IPS-NIHi11 (cell line): ENCODE results near the gene RNF181.
A peak's percentile ranks its signal among the peaks of the same experiment; 100 is the strongest.
"Not testable (repeated sequence)": the region's sequence is repeated elsewhere in the genome, so short reads cannot be mapped to it uniquely, and the experiment has no call there.

Experiments used
- DNase-seq: peaks from one replicate; pipeline ENCODE4 v3.0.0; 2012; ENCODE audit warnings: mixed read lengths, low spot score

Gene RNF181, protein sequence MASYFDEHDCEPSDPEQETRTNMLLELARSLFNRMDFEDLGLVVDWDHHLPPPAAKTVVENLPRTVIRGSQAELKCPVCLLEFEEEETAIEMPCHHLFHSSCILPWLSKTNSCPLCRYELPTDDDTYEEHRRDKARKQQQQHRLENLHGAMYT

DNA sequence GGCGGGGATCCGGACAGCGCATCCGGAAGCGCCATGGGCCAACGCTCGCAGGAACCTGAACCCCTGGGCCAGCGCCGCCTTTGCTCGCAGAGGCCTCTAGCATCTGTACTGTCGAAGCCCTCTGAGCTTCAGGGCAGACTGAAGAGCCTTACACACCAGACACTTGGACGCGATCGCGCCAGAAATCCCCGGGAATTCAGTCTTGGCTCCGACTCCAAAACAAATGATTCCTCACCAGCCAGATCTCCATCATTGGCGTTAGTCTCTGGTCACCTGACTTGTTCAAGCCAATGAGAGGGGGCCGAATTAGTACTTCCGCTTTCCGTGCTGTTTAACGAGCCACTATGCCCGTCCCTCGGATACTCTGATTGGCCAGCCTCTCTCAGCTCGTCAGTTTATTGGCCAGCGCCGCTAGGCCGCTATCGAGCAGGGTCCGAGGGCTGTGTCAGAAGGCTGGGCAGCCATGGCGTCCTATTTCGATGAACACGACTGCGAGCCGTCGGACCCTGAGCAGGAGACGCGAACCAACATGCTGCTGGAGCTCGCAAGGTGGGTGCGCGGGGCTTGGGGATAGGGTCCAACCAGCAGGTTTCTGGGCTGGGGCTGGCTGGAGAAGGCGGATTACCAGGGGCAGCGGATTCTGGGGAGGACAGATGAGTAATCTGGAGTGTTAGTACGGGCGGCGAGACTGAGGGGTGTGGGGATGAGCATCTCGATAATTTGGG, at the start of gene RNF181:
Gene RNF181, plus strand, starts transcription at position 445 of the 725 bp plus-strand sequence. Its CDS starts 19 bp downstream, at position 464.
- DNase-seq: peak; percentile 97

DNA sequence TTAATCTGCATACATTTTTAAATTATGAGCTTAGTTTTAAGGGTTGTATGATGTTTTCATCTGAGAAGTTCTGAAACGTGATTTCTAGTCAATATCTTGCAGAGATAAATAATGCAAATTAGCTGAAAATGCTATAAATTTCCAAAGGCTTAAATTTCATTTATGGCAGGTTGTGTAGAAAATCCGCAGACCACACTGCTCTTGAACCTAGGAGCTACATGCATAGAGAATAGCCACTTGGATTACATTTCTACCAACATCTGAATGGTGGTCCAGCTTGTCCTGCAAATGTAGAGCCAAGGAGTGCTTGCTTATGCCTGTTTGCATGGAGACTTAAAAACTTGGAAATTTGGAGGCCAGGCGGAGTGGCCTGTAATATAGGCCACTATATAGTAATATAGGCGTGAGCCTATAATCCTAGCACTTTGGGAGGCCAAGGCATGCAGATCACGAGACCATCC, 49.7 kb upstream of the RNF181 start:
- no peak for DNase-seq

DNA sequence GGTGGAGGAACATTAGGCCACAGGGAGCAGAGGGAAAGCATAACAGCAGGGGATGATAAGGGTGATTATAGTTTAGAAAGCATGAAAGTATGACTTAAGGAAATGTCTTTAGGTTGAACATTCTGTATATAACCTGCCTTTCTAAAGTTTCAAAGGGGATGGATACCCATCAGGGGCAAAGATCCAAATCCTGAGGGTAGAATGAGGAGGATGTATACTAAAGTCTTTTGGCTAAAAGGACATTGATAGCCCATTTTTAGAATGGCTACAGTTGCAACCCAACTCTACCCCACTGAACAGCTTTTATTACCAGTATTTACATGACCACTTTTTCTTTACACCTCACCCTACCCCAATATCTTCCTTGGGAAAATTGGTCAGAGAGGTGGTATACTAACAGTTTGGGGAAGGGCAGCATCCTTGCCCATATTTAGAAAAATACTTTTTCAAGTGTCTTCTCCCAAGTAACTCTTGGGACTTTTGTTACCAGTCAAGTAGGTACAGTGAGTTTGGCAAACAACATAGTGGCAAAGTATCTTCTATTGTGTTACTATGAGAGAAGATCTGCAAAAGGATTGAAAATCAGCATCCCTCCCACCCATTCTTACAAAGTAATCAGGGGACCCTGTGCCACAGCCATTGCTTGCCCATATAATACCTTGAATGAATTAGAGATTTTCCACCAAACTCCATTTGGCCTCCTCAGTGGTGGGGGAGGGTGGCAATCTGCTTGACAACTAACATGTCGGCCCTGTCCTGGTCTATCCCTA, 48.3 kb upstream of the RNF181 start:
- no peak for DNase-seq

DNA sequence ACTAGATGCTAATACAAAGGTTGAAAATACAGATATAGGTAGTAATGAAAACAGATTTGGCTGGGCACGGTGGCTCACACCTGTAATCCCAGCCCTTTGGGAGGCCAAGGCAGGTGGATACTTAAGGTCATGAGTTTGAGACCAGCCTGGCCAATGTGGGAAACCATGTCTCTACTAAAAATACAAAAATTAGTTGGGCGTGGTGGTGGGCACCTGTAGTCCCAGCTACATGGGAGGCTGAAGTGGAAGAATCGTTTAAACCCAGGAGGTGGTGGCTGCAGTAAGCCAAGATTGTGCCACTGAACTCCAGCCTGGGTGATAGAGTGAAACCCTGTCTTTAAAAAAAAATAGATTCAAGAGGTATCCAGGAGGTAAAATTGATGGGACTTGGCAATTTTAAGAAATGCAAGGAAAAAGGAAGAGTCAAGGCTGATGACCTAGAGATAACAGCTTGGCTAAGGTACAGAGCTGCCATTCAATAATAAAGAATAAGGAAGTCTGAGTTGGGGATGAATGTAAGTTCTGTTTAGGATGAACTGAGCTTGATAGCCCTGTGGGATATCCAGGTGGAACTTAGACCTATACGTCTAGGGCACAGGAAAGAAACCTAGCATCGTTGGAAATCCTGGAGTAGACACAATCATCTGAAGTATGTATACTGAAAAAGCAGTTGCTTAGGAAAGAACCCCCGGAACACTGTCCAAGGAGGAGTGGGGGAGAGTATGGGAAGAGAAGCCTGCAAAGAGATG, 47.5 kb upstream of the RNF181 start:
- DNase-seq: no peak

DNA sequence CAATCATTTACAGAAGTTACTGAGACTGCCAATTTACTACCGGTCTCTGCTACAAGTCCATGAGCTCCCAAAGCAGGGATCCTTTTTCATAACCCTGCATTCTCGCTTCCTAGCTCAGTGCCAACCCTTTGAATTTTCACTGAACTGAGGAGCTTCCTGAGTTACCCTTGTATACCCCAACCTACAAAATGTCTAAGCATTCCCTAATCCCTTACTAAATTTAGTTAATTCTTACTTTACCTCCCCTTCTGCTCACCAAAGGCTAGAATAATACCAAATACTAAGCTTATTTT, 47.0 kb upstream of the RNF181 start:
- no peak for DNase-seq

DNA sequence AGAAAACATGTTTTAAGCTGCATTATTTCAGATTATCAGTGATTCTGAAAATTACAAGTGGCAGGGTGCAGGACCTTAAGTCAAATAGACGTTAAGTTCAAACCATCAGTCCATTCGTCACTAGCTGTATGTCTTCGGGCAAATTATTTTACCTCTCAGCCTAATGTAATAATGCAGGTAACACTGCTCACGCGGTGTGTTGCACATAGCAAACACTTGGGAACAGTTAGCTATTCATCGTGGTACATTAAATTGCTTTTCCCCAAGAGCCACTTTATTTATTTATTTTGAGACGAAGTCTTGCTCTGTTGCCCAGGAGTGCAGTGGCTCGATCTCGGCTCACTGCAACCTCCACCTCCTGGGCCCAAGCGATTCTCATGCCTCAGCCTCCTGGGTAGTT, 46.5 kb upstream of the RNF181 start:
- DNase-seq: no peak

DNA sequence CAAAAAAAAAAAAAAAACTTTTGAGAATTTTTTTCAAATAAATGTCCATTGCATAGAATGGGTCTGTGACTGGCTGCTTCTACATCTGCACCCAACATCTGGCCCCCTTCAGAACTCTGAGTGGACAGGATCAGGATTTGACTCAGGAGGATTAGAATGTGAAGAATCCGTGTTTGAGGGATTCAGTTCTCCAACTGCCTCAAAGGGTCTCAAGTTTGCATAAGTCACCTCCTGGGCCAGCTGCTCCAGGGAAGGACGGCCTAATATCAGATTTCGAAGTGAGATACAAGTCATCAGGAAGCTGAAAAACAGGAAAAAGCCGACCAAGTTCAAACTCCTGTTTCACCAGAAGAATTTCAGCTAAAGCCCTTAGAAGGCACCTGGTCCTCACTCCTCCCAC, 45.7 kb upstream of the RNF181 start:
- DNase-seq: no peak

DNA sequence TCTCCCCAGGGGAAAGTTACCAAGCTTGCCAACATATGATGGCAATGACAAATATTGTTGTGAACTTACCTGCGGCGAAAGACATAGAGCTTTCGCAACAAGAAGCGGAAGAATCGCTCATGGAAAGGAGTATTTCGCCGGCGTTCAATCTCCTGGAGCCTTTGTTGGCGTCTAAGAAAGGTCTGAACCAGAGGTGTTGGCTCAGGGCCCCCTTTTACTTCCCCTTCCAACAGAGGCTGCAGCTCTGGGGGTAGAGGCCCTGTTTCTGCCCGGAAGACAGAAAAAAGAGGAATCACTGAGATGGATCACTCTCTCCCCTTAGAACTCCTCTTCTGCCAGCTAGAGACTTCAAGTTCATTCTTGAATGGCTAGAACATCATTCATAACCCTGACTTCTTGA, 45.1 kb upstream of the RNF181 start:
- no peak for DNase-seq

DNA sequence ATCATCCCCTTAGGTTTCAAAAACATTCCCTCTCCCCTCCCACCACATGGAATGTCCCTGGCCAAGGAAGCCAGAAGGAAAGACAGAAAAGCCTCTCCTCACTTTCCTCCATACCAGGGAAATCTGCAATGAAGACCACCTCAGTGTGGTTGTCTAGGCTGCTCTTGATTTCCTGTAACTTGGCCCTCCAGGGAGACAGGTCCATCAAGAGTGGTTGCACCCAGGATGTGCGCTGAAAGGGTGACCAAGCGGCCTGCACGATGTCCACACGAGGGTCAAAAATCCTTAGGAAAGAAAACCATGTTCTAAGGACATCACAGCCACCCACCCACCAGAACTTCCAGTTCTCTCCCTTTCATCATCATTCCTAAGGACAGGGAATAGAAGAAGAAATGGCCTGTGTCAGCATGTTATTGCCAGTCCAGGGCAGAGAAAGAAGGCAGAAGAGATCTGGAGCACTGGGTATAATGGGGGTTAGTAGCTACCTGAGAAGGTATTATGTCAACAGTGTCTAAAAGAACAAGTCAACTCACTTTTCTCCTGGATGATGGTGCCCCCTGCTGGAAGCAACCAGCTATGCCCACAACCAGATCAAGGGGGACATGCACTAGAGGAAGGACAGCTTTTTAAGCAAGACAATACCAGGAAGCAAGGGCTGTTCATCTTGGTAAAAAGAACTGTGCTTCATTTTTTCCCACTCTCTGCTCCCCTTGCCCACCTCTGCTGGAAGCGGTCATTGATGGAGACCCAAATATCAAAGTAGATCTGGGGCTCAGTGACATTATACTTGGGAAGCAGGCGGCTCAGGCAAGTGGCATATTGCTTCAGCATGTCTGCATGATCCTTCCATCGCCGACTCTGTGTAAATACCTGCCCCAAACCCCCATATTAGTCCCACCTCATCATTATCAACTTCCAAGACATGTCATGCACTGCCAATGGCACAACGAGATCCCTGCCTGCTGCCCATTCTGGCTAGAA, 43.6 kb upstream of the RNF181 start:
- DNase-seq: peak; percentile 80

DNA sequence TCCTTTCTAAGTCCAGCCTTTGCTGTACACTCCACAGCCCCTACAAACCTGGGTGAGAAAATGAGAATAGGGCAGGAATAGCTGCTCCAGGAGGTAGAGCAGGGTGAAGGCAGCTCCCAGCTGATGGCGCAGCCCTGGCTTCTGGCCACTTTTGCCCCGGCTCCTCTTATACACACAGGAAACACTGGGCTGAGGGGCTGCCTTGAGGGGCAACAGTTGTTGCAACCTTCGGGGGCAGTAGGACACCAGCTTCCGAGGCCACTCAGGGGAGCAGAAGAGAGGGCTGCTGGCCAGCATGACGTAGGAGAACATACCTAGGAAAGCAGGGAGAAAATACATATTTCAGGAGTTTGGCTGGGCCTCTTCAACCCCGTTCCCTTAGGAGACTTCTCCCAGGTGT, 42.4 kb upstream of the RNF181 start:
- DNase-seq: no peak

DNA sequence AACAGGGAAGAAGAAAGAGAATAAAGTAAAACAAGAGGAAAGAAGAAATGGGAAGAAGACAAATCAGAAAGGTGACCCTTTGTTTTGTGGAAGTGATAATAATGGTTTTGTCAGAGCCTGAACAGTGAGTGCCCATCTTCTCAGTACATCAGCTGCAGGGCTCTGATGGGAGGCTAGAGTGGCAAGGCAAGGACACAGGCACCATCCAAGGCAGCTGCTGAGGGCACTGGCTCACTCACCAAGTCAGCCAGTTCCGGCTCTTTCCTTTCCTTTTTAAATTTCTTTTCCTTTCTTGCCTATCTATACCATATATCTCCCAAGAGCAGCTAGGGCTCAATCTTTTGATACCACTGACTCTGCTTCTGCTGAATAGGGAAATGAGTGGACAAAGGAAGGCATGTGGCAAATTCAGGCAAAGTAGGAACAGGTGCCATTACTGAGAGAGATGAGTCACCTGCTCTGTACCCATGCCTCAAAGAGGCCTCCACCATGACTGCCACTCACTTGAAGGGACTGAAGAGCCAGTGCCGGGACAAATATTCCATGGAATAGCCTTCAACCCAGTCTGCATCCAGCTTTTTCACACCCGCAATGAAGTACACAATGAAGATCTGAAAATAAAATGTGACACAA, 40.4 kb upstream of the RNF181 start:
- DNase-seq: no peak

DNA sequence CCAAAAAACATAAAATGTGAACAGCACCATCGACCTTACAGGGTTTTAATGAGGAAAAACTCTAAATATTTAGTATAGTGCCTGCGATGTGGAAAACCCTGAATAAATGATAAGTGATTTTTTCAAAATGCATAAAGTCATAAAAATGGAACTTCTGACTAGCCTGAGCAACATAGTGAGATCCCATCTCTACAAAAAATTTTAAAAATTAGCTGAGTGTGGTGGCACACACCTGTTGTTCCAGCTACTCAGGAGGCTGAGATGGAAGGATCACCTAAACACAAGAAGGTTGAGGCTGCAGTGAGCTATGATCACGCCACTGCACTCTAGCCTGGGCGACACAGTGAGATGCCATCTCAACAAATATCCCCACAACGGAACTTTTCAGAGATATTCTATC, 38.4 kb upstream of the RNF181 start:
- no peak for DNase-seq

DNA sequence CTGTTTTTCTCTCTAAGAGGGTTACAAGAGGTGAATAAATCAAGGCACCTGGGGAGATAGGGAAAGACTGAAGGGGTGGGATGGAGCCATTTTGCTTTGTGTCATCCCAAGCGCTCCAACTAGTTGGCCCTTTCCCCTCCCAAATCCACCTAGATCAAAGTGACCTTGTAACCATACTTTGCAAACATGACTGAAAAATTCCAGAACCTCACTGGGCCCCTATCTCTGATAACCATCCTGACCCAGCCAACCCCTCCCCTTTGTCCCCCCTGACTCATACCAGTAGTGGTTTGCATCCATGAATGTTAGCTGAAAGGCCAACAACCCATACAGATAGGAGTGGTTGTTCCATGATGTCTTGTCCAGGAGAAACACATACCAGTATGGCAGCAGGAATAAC, 37.4 kb upstream of the RNF181 start:
- no peak for DNase-seq

DNA sequence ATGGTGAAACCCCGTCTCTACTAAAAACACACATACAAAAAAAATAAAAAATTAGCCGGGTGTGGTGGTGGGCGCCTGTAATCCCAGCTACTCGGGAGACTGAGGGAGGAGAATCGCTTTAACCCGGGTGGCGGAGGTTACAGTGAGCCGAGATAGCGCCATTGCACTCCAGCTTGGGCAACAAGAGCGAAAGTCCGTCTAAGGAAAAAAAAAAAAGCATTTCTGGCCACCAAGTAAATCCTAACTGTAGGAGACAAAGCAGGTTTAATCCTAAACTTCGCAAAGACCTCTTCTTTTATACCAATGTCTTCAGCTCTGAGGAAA, 35.2 kb upstream of the RNF181 start:
- DNase-seq: not testable (repeated sequence)

DNA sequence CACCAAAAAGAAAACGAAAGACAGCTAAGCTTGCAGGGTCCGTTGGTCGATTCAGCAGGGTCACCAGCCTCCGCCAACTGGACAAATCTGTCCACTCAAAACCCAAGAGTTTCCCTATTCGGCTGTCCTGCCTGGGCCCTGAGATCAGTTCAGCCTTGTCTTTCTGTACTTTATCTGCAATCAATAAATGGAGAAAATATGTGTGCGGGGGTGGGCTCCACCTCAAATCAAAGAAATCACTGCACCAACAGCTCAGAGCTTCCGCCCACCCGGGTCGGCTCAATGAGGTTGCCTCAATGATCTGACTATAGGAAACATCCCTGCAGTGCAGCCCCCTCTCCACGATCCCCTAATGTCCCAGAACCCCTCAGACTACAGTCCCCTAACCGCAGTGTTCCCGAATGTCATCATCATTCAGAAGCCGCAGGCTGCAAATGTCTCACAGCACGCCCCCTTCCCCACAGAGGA, 34.7 kb upstream of the RNF181 start:
- peak; percentile 25 for DNase-seq

DNA sequence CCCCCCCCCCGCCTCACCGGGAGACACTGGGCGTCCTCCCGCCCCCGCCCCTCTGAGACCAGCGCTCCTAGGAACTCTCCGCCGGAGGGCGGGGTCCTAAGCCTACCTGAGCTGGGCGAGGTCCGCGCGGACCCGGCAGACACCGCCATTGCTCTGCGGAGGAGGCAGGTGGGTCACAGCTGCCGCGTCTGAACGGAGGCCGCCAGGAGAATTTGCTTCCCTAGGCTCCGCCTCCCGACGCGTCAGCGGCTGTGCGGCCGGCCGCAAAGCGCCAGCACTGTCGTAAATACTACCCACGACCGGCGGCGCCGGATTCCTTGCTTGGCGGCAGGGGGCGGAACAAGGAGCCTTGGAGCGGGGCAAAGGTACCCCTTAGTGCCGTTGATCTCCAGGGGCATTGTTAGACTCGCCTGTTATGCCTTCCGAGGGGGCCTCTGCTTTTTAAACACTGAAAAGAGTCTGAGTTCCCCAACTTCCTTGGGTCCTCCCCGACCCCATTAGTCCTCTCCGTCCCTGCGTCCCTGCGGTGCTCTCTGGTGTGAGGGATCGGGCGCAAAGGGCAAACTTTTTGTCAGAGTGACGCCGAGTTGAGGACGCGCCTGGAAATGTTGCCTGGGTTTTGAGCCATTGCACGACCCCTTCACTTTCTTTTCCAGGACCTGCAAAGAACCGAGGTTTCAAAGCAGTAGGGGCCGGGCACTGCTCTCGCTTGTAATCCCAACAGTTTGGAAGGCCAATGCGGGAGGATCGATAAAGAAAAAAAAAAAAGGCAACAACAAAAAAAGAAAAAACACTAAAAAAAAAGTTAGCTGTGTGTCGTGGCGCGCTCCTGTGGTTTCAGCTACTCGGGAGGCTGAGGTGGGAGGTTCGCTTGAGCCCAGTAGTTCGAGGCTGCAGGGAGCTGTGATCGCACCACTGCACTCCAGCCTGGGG, 34.0 kb upstream of the RNF181 start, which contains the start of gene GGCX:
Gene GGCX, minus strand, starts transcription at position 214 of the 933 bp plus-strand sequence. Its CDS starts 65 bp downstream, at position 149.
- DNase-seq: peak; percentile 96

DNA sequence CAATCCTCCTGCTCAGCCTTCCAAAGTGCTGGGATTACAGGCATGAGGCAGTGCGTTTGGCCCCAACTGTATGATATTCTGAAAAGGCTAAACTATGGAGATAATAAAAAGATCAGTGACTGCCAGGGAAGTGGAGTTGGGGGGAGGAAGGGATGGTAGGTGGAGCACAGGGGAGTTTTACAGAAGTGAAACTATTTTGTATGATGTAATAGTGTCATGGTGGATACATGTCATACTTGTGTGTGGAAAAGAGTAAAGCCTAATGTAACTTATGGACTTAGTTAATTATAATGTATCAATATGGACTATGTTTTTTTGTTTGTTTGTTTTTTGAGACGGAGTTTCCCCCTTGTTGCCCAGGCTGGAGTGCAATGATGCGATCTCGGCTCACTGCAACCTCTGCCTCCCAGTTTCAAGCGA, 31.4 kb upstream of the RNF181 start:
- DNase-seq: no peak

DNA sequence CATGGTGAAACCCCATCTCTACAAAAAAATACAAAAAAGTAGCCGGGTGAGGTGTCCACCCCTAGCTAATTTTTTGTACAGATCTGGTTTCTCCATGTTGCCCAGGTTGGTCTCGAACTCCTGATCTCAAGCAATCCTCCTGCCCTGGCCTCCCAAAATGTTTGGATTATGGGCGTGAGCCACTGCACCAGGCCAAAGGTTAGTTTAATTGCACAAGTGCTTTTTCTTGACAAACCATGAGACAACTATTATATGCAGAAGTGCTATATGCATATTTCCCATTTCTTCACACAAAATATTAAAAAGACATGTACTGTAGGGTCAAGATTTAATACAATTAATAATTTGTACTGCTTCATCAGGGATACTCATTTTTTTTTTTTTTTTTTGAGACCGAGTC, 29.3 kb upstream of the RNF181 start:
- no peak for DNase-seq

DNA sequence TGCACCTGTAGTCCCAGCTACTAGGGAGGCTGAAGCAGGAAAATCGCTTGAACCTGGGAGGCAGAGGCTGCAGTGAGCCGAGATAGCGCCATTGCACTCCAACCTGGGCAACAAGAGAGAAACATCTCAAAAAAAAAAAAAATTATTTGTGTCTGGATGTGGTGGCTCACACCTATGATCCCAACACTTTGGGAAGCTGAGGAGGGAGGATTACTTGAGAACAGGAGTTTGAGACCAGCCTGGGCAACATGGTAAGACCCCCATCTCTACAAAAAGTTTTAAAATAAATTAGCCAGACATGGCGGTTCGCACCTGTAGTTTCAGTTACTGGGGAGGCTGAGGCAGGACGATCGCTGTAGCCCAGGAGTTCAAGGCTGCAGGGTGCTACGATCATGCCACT, 19.8 kb upstream of the RNF181 start:
- DNase-seq: no peak

DNA sequence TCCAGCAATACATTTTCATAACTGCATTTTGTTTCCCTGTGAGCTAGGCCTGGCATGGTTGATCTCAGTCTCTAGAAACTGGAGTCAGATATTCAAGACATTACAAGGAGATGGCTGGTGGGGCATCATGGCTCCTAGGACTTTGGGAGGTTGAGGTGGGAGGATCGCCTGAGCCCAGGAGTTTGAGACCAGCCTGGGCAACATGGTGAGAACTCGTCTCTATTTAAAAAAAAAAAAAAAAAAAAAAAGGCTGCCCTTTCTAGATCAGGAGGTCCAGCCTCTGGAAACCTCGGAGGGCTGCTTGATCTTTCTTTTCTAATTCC, 18.5 kb upstream of the RNF181 start:
- no peak for DNase-seq
